A549 (cell line): Measurements from ENCODE around the gene TCF7L2. TPM values are rescaled to one million over a fixed set of nuclear protein-coding genes. Genes with fewer than 3 reads are reported as not detected.

Experiments
- ATAC-seq, 2 experiments: fragments of 200-7000 bp in 1 of 2; fragments of >200 bp in 1 of 2; cut with Nextera tagmentation in 1 of 2; cut with Tn5 transposase in 1 of 2; 3 replicates each; pipeline versions ENCODE4 v1.8.0 to v1.9.1; 2018 to 2020; ENCODE audit warnings: mild to moderate bottlenecking in 1 of 2, moderate library complexity in 1 of 2
- CTCF ChIA-PET: fragments of 300-600 bp; sonication (Branson Sonifier 250); formaldehyde crosslinking; extraction: SDS; loops from one replicate; lab custom pipeline; 2021; ENCODE audit warnings: antibody characterized with exemption, inconsistent platforms; lab: Yijun Ruan, JAX
- POLR2A ChIA-PET: fragments of 350-600 bp; formaldehyde crosslinking; extraction: SDS; loops from one replicate; lab custom pipeline; 2021; ENCODE audit warnings: antibody characterized with exemption, inconsistent platforms; lab: Yijun Ruan, JAX
- DNase-seq, 2 experiments: peaks; one replicate each; pipeline versions ENCODE4 v3.0.0 to v3.0.0-alpha.2; 2011 to 2016; ENCODE audit warnings: low read depth in 1 of 2, low spot score in 1 of 2
- FAIRE-seq: peaks from 2 replicates; lab custom pipeline; 2011; peaks lifted over from hg19 to GRCh38; lab: Jason Lieb, UNC
- H3K27ac ChIP-seq, 2 experiments: fragments of >200 bp; sonication (Bioruptor Twin); formaldehyde crosslinking; 3 replicates each; pipeline ENCODE4 v1.5.1; 2016 to 2017
- H3K4me1 ChIP-seq: fragments of >200 bp; sonication (Bioruptor Twin); formaldehyde crosslinking; 3 replicates; pipeline ENCODE4 v1.6.1; 2016
- H3K4me2 ChIP-seq: fragments of >200 bp; sonication (Bioruptor Twin); formaldehyde crosslinking; 3 replicates; pipeline ENCODE4 v1.6.1; 2016
- H3K4me3 ChIP-seq: fragments of >200 bp; sonication (Bioruptor Twin); formaldehyde crosslinking; 3 replicates; pipeline ENCODE4 v1.5.1; 2016
- H3K9me3 ChIP-seq: fragments of >200 bp; sonication (Bioruptor Twin); formaldehyde crosslinking; 3 replicates; pipeline ENCODE4 v1.6.1; 2016
- ATOH8 ChIP-seq: fragments of 250-450 bp; sonication (Bioruptor Pico); IDR thresholded peaks from 2 replicates; pipeline ENCODE4 v1.5.0; 2020; ENCODE audit warnings: low read depth, mild to moderate bottlenecking, moderate library complexity
- BCL3 ChIP-seq: fragments of >200 bp; sonication (Bioruptor Twin); formaldehyde crosslinking; IDR thresholded peaks from 3 replicates; pipeline ENCODE4 v1.6.1; 2016
- CBX8 ChIP-seq: fragments of 200-600 bp; sonication (generic); IDR thresholded peaks from 2 replicates; pipeline ENCODE4 v1.6.1; 2016
- CHD2 ChIP-seq: fragments of 150-350 bp; IDR thresholded peaks from 2 replicates; pipeline ENCODE4 v1.6.1; 2014; ENCODE audit warnings: low read length; ENCODE audit not compliant: partially characterized antibody
- EHF ChIP-seq: fragments of 250-450 bp; sonication (Bioruptor Pico); IDR thresholded peaks from 2 replicates; pipeline ENCODE4 v1.5.0; 2020; ENCODE audit warnings: mild to moderate bottlenecking
- FOSB ChIP-seq: fragments of 250-450 bp; sonication (Bioruptor Pico); IDR thresholded peaks from 2 replicates; pipeline ENCODE4 v1.5.0; 2020; ENCODE audit warnings: mild to moderate bottlenecking, moderate library complexity
- GATA3 ChIP-seq: IDR thresholded peaks from 2 replicates; pipeline ENCODE4 v1.6.1; 2012; ENCODE audit warnings: borderline replicate concordance
- JUN ChIP-seq, 2 experiments: fragments of >200 bp; sonication (Bioruptor Twin); formaldehyde crosslinking; IDR thresholded peaks; 2 replicates in 1 of 2; 3 replicates in 1 of 2; pipeline ENCODE4 v1.6.1; 2016 to 2017
- KDM5A ChIP-seq: fragments of 200-600 bp; sonication (generic); IDR thresholded peaks from 2 replicates; pipeline ENCODE4 v1.6.1; 2016; ENCODE audit warnings: antibody characterized with exemption, mild to moderate bottlenecking
- MAX ChIP-seq: IDR thresholded peaks from 2 replicates; pipeline ENCODE4 v1.6.1; 2012
- MYC ChIP-seq: IDR thresholded peaks from 2 replicates; pipeline ENCODE4 v1.6.1; 2012; ENCODE audit warnings: mild to moderate bottlenecking, inconsistent platforms, low read length, improper control_type of control experiment, borderline replicate concordance
- NR3C1 ChIP-seq: fragments of >200 bp; sonication (Bioruptor Twin); formaldehyde crosslinking; IDR thresholded peaks from 3 replicates; pipeline ENCODE4 v1.6.1; 2017
- PBX3 ChIP-seq: IDR thresholded peaks from 2 replicates; pipeline ENCODE4 v1.6.1; 2012
- POLR2AphosphoS2 ChIP-seq: conservative IDR thresholded peaks from 2 replicates; pipeline ENCODE4 v1.6.1; 2012; ENCODE audit warnings: low read length, improper control_type of control experiment, inconsistent platforms
- RARB ChIP-seq: fragments of 250-450 bp; sonication (Bioruptor Pico); IDR thresholded peaks from 2 replicates; pipeline ENCODE4 v1.8.0; 2021; ENCODE audit warnings: mild to moderate bottlenecking, moderate library complexity
- REST ChIP-seq: fragments of 200-600 bp; sonication (generic); IDR thresholded peaks from 2 replicates; pipeline ENCODE4 v1.6.1; 2016; ENCODE audit warnings: antibody characterized with exemption, mild to moderate bottlenecking, moderate library complexity
- RFX5 ChIP-seq: fragments of 450-650 bp; IDR thresholded peaks from 2 replicates; pipeline ENCODE4 v1.7.1; 2014; ENCODE audit warnings: antibody characterized with exemption, mild to moderate bottlenecking, moderate library complexity
- SMC3 ChIP-seq: fragments of >200 bp; sonication (Bioruptor Twin); formaldehyde crosslinking; IDR thresholded peaks from 3 replicates; pipeline ENCODE4 v1.6.1; 2018; ENCODE audit warnings: inconsistent platforms
- SREBF2 ChIP-seq: fragments of 450-650 bp; IDR thresholded peaks from 2 replicates; pipeline ENCODE4 v1.6.1; 2014; ENCODE audit warnings: mild to moderate bottlenecking, moderate library complexity
- ZC3H11A ChIP-seq: fragments of 450-650 bp; IDR thresholded peaks from 2 replicates; pipeline ENCODE4 v1.6.1; 2014; ENCODE audit warnings: antibody characterized with exemption, mild to moderate bottlenecking
- ZNF302 ChIP-seq: fragments of 250-450 bp; sonication (Bioruptor Pico); IDR thresholded peaks from 2 replicates; pipeline ENCODE4 v1.9.0; 2021; ENCODE audit warnings: inconsistent platforms, mild to moderate bottlenecking, moderate library complexity
- ZSCAN20 ChIP-seq: fragments of 250-450 bp; sonication (Bioruptor Pico); IDR thresholded peaks from 2 replicates; pipeline ENCODE4 v1.8.0; 2022; ENCODE audit warnings: mild to moderate bottlenecking, moderate library complexity
- WGBS: methylation state at CpG from one replicate; pipeline ENCODE4 v1.1.6; 2017; ENCODE audit errors: missing lambda C conversion rate; 5-methylcytosine and 5-hydroxymethylcytosine counted together
- polyA plus RNA-seq, 4 experiments: library from polyadenylated mRNA; depleted of rRNA in 3 of 4; stranded (reverse); fragments of >200 nt; fragmentation: RNase III in 1 of 4; extraction: RNeasy Plus Mini Kit Qiagen cat#74134 plus additional on column Dnase treatment in 1 of 4; gene quantifications; 2 replicates in 3 of 4; 3 replicates in 1 of 4; pipeline ENCODE4 v1.2.3, GENCODE V29; 2011 to 2017

Gene TCF7L2
- polyA plus RNA-seq, 2 of the 4 experiments (the other 2 are of a cell fraction) = 11.3 to 14.5 TPM

GRCh38 chr10:113019692-113020474 lies 69.8 kb downstream of the TCF7L2 start:
- ChIA-PET CTCF (interaction anchor here (0.6 to 1.8 kb wide), 2 partner anchors 17 to 58 kb away, joined by 3 read pairs; no protein-coding TSS in a partner anchor), POLR2A (no interaction called here)
- Histone ChIP-seq H3K4me2 (no peak overlapping the region), H3K27ac (no peak overlapping the region), H3K9me3 (no peaks in the 10 kb centered on the region), H3K4me3 (no peak overlapping the region), H3K4me1 (peaks cover 55% of the 10 kb centered on the region)
- DNase-seq (no peak), ATAC-seq (no peak), FAIRE-seq (no peak)
- TF ChIP-seq CBX8 (no peak), GATA3 (no peak), REST (no peak), ZNF302 (CRISPR knock-in tag) (no peak), EHF (no peak), FOSB (CRISPR knock-in tag) (no peak)
- WGBS = 72% methylated on average over 12 of the region's 12 CpGs

GRCh38 chr10:113020475-113020753 lies 70.4 kb downstream of the TCF7L2 start:
- no peak overlapping the region for H3K4me2 ChIP-seq
- peaks cover 55% of the 10 kb centered on the region for H3K4me1 ChIP-seq
- no peak for ATAC-seq
- no peak for DNase-seq
- 87% methylated on average over 2 of the region's 2 CpGs for WGBS
- ChIA-PET POLR2A (no interaction called here), CTCF (interaction anchor here (0.6 to 1.8 kb wide), 2 partner anchors 17 to 58 kb away, joined by 3 read pairs; no protein-coding TSS in a partner anchor)
- TF ChIP-seq RARB (CRISPR knock-in tag) = no peak
- no peak for TF ChIP-seq NR3C1
- no peak for TF ChIP-seq CHD2
- no peak for TF ChIP-seq SMC3
- TF ChIP-seq KDM5A = no peak
- no peak for TF ChIP-seq ZSCAN20 (CRISPR knock-in tag)
- TF ChIP-seq MYC = no peak
- TF ChIP-seq SREBF2 = no peak
- TF ChIP-seq BCL3 = no peak
- no peak for TF ChIP-seq GATA3
- no peak for TF ChIP-seq JUN (IDR thresholded peaks at IDR 0.05)
- TF ChIP-seq ZNF302 (CRISPR knock-in tag) = no peak
- TF ChIP-seq ATOH8 (CRISPR knock-in tag) = no peak
- TF ChIP-seq POLR2AphosphoS2 = no peak
- no peak for TF ChIP-seq PBX3
- no peak for TF ChIP-seq ZC3H11A
- TF ChIP-seq RFX5 = no peak
- TF ChIP-seq MAX = no peak
- TF ChIP-seq CBX8 = no peak
- no peaks in the 10 kb centered on the region for H3K9me3 ChIP-seq
- no peak overlapping the region for H3K27ac ChIP-seq
- FAIRE-seq = no peak
- no peak overlapping the region for H3K4me3 ChIP-seq
